Posterior cingulate gyrus (tissue), 11 donors: ENCODE measurements around the gene NRXN2.
"Not testable (repeated sequence)": the region's sequence is repeated elsewhere in the genome, so short reads cannot be mapped to it uniquely, and the experiment has no call there.

Source experiments
- DNase-seq, 10 donors: peaks; one replicate each; pipeline versions ENCODE4 v3.0.0 to v3.0.0-alpha.2; 2020 to 2021; ENCODE audit warnings: mixed read lengths in 3 of 10
- intact Hi-C: fragments of 100-400 bp; cut with DNase I; formaldehyde crosslinking; loops from one replicate; pipeline ENCODE4 v1.15.1; 2023

Gene NRXN2

DNA sequence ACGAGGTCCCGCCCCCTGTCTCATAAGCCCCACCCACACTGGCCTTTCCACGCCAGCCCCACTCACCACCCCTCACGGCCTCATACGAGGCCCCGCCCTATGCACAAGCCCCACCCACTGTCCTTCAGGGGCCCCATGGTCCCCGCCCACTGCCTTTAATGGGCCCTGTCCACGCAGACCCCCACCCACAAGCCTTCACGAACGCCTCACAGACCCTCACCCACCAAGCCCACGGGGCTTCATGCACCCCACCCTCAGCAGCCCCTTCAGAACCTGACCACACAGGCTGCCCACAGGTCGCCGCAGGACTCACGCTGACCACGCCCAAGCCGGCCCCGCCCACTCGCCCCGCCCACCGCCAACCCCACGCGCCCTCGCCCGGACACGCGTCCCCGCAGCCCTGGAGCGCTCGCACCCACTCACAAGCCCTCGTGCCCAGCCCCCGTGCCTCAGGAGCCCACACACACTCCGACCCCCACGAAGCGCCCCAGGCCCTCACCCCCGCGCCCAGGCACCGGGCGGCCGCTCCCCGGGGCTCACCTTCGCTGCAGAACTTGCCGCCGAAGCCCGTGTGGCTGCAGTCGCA is 10.5 kb downstream of the NRXN2 start:
- intact Hi-C loops, result no loop called here
- DNase-seq, result peak in 2 of 10 donors; percentile 64 to 84

GRCh38 chr11:64711956-64712362 is 11.0 kb downstream of the NRXN2 start:
- intact Hi-C loops, result no loop called here
- peak in 2 of 10 donors; percentile 79 to 81 for DNase-seq

GRCh38 chr11:64711138-64711955 is 11.7 kb downstream of the NRXN2 start:
- peak in 2 of 10 donors; percentile 82 to 84 for DNase-seq
- intact Hi-C loops, result no loop called here

- intact Hi-C loops, result no loop called here
- DNase-seq, result peak in 1 of 10 donors; percentile 42
These were observed 12.4 kb downstream of the NRXN2 start for GRCh38 chr11:64710418-64711137.

- intact Hi-C loops, result no loop called here
- no peak for DNase-seq
These were observed 17.5 kb downstream of the NRXN2 start for GRCh38 chr11:64705501-64705900.

- no peak for DNase-seq
- intact Hi-C loops, result no loop called here
These were observed 19.9 kb downstream of the NRXN2 start for GRCh38 chr11:64703048-64703447.

- intact Hi-C loops, result not testable (repeated sequence)
These were observed 21.0 kb downstream of the NRXN2 start for GRCh38 chr11:64701956-64702355.

GRCh38 chr11:64698427-64698826 is 24.6 kb downstream of the NRXN2 start:
- peak in 1 of 10 donors; percentile 8 for DNase-seq
- intact Hi-C loops, result no loop called here

More at GRCh38 chr11:64701956-64702355, 21.0 kb downstream of the NRXN2 start:
- peak in 2 of 10 donors; percentile 53 to 54 for DNase-seq

- intact Hi-C loops, result no loop called here
- DNase-seq, result peak in 2 of 10 donors; percentile 43 to 48
These were observed 25.2 kb downstream of the NRXN2 start for GRCh38 chr11:64697663-64698375.

GRCh38 chr11:64696045-64696444 is 27.0 kb downstream of the NRXN2 start:
- peak in 2 of 10 donors; percentile 40 to 43 for DNase-seq
- intact Hi-C loops, result no loop called here

- intact Hi-C loops, result no loop called here
- peak in 2 of 10 donors; percentile 24 to 31 for DNase-seq
These were observed 27.4 kb downstream of the NRXN2 start for GRCh38 chr11:64695548-64695947.

DNA sequence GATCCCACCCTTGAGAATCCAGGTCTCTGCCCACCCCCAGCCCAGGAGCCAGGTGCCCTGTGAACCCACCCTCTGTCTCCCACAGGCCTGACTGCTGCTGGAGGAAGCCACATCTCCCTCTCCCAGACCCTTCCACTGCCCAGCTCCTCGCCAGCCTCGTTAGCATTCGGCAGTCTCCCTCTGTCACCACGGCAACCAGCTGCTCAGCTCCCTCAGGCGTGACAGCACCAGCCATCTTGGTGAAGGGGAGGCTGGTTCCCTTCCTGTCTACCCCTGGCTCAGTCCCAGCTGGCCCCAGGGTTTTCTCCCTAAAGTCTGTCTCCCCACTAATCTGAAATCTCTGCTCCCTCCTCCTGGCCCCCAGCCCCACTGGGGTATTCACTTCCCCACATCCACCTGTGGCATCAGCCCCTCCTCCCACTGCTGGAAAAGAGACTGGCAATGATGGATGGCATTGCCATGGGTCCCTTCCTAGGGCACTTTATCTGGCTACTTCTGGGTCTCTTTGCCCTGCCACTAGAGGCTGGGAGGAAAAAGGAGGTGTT is 28.1 kb downstream of the NRXN2 start:
- DNase-seq, result peak; percentile 42 to 95 (median 61)
- intact Hi-C loops, result no loop called here

DNA sequence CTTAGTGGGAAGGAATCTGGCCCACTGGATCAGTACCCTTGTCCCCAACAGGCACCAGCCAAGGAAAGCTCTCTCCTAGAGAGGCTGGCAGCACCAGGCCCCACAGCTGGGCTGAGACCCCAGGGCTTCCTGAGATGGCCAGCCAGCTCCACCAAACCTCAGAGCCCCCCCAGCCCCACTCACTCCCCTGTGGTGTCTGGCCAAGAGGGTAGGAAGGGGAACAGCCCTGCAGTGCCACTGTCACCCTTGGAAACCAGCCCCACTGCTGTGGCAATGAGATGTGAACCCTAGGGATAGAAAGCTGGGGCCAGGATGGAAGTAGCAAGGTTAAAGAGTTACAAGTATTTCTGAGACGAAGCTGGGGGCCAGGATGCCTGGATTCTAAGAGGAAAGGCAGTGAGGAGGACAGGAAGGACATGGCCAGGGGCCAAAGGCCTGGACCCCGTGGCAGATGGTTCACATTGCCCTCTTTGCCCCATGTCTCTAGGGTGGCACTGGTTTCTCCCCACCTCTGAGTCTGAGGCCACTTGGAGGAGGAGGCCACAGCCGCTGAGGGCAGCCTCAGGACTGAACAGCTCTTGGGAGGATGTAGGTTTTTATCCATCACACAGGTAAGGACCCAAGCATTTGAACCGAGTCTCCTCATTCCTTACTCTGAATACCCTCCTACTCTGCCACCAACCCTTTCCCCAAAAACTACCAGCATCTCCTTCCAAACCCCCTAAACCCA is 28.8 kb downstream of the NRXN2 start:
- intact Hi-C loops, result no loop called here
- peak in 2 of 10 donors; percentile 47 to 67 for DNase-seq

DNA sequence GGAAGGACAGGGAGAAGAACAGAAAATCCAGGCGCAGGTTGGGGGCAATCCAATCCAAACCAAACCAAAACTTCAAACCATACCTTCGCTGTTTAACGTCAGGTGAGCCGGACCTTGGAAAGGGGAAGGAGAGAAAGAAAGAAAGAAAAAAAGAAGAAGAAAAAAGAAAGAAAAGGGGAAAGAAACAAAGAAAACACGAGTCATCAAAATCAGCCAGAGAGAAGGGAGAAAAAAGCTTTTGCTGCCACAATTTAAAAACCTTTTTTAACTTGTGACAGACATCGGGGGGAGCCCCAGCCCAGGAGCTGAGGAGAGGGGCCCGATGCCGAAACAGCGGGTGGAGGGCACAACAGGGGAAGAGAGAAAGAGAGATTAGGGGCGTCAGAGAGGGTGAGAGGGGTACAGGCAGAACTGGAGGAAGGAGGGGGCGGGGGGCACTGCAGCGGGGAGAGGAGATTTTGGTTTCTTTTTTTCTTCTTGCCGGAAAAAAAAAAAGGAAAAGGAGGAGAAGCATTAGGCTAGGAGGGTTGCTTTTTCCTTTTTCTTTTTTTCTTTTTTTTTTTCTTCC is 30.1 kb downstream of the NRXN2 start:
- intact Hi-C loops, result no loop called here
- DNase-seq, result peak in 1 of 10 donors; percentile 70

DNA sequence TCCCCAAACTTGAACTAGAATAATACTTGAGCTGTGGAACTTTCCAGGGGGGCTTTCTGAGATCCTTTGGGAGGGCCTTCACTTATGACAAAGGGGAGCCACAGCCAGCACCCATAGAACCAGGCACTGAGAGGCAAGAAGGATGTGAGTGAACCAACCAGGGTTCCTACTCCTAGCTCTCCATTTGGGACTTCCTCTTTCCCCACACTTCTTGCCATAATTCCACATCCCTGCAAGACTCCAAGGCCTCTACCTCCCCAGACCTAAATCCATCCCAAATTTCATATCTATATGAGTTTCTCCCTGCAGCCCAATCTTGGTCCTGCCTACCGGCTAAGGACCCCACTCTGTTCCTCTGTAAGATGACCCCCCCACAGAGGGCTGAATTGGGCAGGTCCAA is 31.5 kb downstream of the NRXN2 start:
- intact Hi-C loops, result no loop called here
- DNase-seq, result no peak

GRCh38 chr11:64690235-64690634 is 32.8 kb downstream of the NRXN2 start:
- intact Hi-C loops, result no loop called here
- no peak for DNase-seq

DNA sequence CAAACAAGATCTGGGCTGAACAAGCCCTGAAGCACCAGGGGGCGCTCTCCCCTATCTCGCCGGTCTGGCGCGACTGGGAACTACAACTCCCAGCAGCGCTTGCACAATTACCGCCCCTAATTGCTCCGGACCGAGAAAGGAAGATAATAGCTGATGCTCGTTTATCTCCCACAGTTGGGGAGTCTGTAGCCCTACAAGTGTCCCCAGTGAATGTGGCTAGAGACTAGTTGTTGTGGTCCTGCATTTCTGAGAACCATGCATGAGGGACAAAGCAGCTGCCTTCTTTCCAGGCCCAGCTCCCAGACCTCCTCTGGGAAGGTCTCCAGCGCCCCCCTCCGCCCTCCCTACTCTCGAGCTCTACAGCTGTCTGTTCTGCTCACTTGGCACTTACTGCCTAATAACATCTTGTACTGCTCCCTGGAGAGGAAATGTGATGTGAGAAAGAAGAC is 34.4 kb downstream of the NRXN2 start:
- intact Hi-C loops, result loop anchor here (1.0 to 5.0 kb wide), 3 partner anchors 35 to 89 kb away; partner anchors contain the start of genes NRXN2 and SF1

GRCh38 chr11:64687643-64688533 is 35.1 kb downstream of the NRXN2 start:
- peak in 3 of 10 donors; percentile 28 to 86 (median 29) for DNase-seq
- intact Hi-C loops, result loop anchor here (1.0 to 5.0 kb wide), 3 partner anchors 35 to 89 kb away; partner anchors contain the start of genes NRXN2 and SF1

More for the DNA sequence above, 34.4 kb downstream of the NRXN2 start:
- peak; percentile 84 to 98 (median 92) for DNase-seq
